Measurements from ENCODE around the gene FEM1C.
"Not testable (repeated sequence)": the region's sequence is repeated elsewhere in the genome, so short reads cannot be mapped to it uniquely, and the experiment has no call there.

Gene FEM1C

DNA sequence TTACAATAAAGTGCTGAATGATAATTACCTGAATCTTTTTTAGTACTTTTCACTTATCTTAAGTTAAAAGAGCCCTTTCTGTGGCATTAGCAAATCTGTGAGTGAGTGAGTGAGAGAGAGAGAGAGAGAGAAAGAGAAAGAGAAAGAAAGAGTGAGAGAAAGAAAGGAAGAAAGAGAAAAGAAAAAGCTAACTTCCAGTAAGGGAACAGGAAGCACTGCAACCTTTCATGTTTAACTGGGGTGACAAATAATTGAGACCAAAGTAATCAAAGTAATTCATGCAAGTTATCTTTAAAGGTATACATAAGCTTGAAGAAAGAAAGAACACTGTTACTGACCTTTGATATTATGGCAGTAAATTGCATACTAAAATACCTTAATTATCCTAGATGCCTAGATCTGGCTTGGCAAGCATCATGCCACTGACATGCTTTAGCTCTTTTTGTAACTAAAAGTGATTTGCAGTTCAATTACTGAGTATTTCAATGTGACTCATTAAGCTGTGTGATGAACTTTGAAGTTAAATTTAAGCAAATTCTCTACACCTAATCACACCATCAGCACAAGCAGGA is 21.7 kb downstream of the FEM1C start:
- no peak for DNase-seq (ENCODE audit: low read depth in 3 of 3)

DNA sequence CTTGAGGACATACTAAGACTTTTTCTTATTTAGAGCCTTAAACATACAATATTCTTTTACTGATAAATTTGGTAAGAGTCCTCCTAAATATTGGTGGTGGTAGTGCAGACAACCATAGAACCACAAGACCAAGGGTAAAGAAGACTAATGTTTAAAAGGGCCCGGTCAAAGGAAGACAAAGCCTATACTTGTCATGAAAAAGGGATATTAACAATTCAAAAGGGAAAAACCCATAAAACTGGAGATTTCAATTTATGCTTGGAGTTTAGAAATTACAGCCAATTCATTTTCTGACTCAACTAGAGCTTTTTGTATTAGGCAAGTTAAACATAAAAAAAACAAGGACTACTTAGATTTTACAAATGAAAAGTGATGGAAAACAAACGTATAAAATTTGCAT is 24.4 kb downstream of the FEM1C start:
- no peak for DNase-seq (ENCODE audit: low read depth in 3 of 3)

DNA sequence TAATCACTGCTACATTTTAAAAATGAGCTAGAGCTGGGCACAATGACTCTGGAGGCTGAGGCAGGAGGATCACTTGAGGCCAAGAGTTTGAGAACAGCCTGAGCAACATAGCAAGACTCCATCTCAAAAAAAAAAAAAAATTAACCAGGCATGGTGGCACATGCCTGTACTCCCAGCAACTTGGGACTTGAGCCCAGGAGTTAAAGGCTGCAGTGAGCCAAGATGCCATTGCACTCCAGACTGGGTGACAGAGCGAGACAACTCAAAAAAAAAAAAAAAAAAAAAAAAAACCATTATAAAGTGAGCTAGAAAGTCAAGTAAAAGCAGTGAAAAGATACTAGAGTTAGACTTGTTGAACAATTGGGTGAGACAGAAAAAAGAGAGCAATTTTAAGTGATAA is 28.2 kb downstream of the FEM1C start:
- no peak for DNase-seq (ENCODE audit: low read depth in 3 of 3)

GRCh38 chr5:115514220-115514619 is 30.4 kb downstream of the FEM1C start:
- no peak for DNase-seq (ENCODE audit: low read depth in 3 of 3)

DNA sequence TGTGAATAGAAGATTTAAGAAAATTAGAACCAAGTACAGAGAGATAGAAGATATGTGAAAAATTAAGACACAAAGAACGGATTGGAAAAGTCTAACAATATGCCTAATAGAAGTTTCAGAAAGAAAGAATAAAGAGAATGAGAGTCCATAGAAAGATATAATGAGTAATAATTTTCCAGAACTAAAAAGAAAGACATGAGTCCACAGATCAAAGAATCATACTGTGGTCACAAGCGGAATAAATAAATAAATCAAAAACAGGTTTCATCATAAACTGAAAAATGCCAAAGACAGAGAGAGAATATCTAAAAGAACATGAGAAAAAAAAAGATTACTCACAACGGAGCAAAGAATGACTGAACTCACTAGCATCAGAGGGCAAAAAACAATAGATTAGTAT is 32.9 kb downstream of the FEM1C start:
- DNase-seq (ENCODE audit: low read depth in 3 of 3), result no peak

DNA sequence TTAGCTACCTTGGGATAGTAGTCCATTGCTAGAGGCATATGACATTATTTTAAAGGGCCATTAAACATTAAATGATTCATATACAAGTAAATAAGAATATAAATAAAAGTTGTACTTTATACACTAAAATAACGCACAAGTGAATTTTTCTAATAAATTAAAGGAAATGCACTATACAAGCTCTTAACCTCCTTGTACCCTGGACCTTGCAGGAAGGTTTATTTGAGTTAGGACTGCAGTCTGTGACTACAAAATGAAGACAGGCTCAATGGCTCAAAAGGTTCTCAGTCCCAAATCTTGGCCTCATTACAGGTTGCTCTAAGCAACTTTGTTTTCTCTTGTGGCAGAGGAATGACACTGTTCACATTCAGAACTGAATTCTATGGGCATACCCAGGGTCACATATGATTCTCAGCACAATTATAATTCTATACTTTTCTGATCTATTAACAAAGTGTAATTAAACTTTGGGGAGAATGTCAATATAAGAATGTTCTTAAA is 34.4 kb downstream of the FEM1C start:
- no peak for DNase-seq (ENCODE audit: low read depth in 3 of 3)

GRCh38 chr5:115509547-115509946 is 35.0 kb downstream of the FEM1C start:
- no peak for DNase-seq (ENCODE audit: low read depth in 3 of 3)

DNA sequence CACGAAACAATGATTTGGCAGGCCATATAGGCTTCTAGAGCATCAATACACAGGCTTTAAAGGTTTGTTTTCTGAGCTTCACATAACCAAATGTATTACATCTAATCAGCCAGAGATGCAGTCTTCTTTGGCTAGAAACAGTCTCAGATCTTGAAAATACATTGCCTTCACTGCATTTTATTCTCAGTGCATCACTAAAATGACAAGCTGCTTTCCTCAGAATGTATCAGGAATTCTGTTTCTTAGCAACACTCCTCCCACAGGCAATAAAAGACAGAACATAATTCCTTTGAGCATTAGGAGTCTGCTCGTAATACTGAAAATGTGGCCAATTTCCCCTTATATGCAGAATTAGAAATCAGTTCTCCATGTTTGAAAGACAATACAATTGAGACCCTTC is 36.9 kb downstream of the FEM1C start:
- no peak for DNase-seq (ENCODE audit: low read depth in 3 of 3)

GRCh38 chr5:115503420-115503819 is 41.2 kb downstream of the FEM1C start:
- DNase-seq (ENCODE audit: low read depth in 3 of 3), result no peak

DNA sequence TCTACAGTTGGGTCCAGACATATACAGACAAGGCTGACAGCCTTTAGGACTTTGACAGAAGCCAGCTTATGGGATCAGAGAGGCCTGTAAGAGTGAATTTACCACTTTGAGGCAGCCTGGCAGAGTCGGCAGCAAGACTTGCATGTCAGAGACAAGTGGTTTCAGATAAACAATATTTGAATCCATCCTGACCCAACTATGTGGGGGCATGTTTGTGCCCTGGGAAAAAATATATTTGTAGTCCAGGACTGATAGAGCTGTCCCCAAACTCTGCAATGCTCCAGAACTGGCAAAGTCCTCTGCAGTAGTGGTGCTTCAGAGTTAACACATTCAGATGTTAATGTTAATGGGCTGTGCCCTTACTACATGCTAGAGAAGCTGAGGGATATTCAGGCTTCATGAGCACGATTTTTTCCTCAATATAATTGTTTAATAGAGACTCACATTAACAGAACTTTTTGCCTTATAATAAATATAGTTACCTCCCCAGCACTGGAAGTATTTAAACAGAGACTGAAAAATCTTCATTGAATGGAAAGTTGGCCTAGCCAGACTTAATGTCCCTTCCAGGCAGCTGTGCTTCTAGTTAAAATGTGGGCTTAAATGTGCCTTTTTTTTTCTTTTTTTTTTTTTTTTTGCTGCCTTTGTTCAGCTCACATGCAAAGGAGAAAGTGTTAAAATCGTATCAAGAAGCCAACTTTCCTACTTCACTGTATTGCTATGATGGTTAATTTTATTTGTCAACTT is 42.9 kb downstream of the FEM1C start:
- DNase-seq (ENCODE audit: low read depth in 3 of 3), result no peak

- no peak for DNase-seq (ENCODE audit: low read depth in 3 of 3)
Observed at GRCh38 chr5:115500225-115500624, 44.4 kb downstream of the FEM1C start.

DNA sequence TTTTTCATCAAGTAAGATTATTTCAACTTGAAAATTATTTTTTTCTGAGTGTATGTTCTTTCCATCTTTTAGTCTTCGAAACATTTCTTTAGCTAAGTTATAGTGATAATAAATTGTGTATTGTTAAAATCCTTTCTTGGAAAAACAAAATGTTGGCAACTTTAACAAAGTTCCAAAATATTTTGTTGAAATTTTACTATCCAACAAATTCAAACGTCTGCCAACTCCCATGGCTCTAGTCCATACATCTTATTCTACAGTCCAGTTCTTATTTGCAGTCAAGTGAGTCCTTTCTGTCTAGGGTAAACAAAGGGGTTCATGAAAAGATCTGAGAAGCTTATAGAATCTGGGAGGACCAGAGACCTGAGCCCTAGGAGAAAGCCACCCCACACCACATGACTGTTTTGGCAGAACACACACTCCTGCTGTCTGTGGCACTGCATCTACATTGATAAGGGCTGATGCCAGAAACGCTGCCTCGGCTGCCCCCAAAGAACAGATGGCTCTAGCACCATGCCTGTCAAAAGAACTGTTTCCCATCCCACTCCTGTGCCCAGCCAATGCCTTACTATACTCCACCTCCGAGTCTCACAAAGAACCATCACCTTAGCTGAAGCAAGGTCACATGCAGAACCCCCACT is 47.5 kb downstream of the FEM1C start:
- DNase-seq (ENCODE audit: low read depth in 3 of 3), result no peak

DNA sequence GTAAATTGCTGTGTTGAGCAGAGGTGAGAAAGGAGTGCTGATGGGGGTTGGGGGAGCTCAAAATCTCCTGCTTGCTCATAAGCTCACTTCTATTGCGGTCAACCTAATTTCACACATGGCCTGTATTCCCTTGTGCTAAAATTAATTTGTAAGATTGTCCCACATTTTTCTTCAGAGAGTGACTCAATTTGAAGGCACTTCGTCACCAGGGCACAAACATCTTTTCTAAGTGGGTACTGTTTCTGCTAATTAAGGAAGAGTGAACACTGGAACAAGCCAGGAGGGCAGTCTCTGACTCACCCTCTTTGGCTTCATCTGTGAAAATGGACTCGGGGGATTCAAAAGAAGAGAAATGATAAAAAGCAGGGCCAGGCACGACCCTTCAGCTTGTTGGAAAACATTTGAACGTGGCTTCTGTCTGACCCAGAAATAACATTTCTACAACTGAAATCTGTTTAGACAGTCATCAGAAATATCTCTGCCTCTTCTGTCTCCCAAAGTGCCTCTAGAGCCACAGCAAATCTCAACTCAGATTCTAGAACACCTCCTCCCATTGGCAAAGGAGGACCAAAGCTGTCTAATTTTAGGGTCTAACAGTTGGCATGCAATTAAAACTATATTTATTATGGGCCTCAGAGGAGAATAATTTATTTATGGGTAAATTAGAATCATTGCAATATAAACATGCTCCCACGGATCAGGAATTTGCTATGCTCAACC is 49.8 kb downstream of the FEM1C start:
- no peak for DNase-seq (ENCODE audit: low read depth in 3 of 3)

GRCh38 chr5:115490596-115490995 is 54.0 kb downstream of the FEM1C start:
- no peak for DNase-seq (ENCODE audit: low read depth in 3 of 3)

DNA sequence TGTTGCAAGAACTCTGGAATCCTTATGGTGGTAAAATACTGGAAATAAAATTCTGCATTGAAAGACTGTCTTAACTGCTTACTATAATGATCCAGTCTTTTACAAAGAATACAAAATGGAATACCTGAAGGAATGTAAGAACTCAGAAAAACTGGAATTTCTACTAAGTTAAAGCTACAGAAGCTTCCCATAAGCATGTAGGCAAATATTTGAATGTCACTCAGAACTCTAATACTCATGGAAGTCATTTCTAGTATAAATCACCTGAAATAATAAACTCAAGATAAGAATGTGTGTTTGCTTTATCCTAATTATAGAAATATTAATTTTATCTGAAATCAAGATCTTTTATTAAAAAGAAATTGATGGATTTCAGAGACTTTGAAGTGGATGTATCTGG is 54.8 kb downstream of the FEM1C start:
- DNase-seq (ENCODE audit: low read depth in 3 of 3), result no peak

DNA sequence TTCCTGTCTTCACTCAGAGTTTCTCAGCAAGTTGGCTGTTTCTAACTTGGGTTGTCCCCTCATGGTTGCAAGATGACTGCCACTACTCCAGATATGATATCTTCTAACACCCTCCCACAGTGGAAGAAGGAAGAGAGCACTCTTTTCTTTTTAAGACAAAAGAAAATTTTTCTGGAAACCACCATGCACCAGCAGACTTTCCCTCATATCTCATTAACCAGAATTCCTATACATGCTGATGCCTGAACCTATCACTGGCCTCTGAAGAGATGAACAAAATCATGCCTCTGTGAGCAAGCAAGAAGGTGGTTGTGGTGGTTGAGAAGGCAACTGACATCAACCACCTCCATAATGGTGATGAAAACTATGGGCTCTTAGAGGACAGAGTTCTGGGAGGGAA is 56.8 kb downstream of the FEM1C start:
- DNase-seq (ENCODE audit: low read depth in 3 of 3), result peak in 1 of 3 donors; percentile 17

GRCh38 chr5:115487168-115487567 is 57.4 kb downstream of the FEM1C start:
- no peak for DNase-seq (ENCODE audit: low read depth in 3 of 3)

- DNase-seq (ENCODE audit: low read depth in 3 of 3), result no peak
Observed at GRCh38 chr5:115486728-115487127, 57.8 kb downstream of the FEM1C start.

- DNase-seq (ENCODE audit: low read depth in 3 of 3), result no peak
Observed at GRCh38 chr5:115484368-115484767, 60.2 kb downstream of the FEM1C start.

GRCh38 chr5:115480900-115481299 is 63.7 kb downstream of the FEM1C start:
- DNase-seq (ENCODE audit: low read depth in 3 of 3), result no peak

- no peak for DNase-seq (ENCODE audit: low read depth in 3 of 3)
Observed at GRCh38 chr5:115480271-115480670, 64.3 kb downstream of the FEM1C start.

GRCh38 chr5:115479166-115479873 is 65.3 kb downstream of the FEM1C start:
- not testable (repeated sequence) for DNase-seq (ENCODE audit: low read depth in 3 of 3)
